GM21528 (cell line): Measurements from ENCODE around the gene MC1R.
"Not testable (repeated sequence)": the region's sequence is repeated elsewhere in the genome, so short reads cannot be mapped to it uniquely, and the experiment has no call there.

ENCODE experiments used
- ATAC-seq: cut with Tn5 transposase; IDR thresholded peaks from one replicate; pipeline ENCODE4 v1.9.1; 2021; ENCODE audit warnings: mild to moderate bottlenecking, moderate library complexity; ENCODE audit not compliant: unreplicated experiment, low FRiP score

MC1R gene

DNA sequence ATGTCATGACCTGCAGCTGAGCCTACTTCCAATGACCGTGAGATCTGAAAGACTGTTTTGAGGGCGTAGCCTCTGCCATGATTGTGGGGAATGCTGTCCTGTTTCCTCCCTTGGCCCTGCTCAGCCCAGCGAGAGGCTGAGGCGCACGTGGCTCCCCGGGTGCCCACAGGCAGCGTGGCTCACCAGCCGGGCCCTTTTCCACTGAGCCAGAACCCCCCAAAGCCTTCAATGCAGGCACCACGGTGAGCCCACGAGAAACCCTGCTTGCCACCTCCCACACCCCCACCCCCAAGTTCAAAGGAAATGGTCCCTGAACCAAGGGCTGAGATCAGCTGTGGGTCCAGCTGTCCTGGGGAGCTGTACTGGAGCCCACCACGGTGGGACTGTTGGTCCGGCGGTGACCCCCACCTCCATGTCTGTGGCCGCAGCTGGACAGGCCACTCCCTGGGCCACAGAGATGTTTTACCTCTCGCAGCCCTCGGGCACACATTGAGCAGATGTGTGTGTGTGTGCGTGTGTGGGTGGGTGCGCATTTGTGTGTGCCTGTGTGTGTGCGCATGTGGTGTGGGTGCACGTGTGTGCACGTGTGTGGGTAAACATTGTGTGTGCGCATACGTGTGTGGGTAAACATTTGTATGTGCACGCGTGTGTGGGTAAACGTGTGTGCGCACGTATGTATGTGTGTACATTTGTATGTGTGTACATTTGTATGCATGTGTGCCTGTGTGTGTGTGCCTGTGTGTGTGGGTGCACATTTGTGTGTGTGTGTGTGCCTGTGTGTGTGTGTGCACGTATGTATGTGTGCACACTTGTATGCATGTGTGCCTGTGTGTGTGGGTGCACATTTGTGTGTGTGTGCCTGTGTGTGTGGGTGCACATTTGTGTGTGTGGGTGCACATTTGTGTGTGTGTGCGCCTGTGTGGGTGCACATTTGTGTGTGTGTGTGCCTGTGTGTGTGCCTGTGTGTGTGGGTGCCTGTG, 5.0 kb upstream of the MC1R start:
- ATAC-seq: no peak

DNA sequence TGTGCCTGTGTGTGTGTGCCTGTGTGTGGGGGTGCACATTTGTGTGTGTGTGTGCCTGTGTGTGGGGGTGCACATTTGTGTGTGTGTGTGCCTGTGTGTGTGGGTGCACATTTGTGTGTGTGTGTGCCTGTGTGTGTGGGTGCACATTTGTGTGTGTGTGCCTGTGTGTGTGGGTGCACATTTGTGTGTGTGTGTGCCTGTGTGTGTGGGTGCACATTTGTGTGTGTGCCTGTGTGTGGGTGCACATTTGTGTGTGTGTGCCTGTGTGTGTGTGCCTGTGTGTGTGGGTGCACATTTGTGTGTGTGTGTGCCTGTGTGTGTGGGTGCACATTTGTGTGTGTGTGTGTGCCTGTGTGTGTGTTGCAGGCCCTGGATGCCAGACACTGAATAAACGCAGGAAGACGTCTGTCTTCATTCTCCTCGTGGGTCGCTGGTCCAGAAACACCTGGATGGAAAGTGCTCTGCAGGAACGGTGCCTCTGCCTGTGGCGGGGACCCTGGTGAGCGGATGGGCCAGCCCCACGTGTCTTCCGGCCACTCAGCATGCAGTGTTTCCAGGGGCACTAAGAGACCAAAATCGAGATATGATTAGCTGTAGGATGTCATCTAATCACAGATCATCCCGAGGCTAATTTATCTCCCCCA, 3.9 kb upstream of the MC1R start:
- not testable (repeated sequence) for ATAC-seq

DNA sequence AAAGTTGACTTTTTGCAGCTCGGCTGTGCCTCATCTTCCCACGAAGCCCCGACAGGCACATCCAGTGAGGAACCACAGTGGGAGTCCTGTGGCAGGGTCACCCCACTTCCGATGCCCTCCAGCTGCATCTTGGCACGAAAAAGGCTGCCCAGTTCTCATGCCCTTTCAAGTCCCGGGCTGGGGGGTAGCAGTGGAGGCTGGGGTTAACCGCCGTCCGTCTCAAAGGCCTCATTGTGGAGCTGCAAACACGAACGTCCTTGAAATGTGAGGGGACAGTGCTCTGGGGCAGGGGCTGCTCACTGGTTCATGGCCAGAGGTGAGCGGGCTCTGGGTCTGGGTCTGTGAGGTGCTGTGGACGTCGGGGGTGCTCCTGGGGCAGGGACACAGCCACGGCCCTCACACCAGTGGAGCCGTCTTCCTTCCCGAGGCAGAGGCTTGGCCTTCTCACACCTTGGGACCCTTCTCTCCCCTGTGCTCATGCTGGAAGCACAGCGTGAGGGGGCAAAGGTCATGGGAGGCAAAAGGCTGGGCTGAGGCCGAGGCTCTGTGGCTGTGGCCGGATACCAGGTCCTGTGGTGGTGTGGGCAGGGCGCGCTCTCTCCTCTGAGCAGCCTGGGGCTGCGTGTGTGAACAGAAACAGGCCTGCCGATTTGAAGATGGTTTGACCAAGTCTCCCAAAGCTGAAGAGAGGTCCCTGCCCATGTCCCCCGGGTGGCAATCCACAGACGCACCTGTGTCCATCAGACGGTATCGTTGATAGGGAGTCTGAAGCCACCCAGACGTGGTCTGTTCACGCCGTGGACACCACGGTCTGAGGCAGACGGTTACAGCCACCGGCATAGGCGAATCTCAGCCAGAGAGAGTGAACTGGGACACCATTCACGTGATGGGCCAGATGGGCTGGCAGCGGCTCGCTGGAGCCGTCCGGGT, 3.1 kb upstream of the MC1R start:
- no peak for ATAC-seq

DNA sequence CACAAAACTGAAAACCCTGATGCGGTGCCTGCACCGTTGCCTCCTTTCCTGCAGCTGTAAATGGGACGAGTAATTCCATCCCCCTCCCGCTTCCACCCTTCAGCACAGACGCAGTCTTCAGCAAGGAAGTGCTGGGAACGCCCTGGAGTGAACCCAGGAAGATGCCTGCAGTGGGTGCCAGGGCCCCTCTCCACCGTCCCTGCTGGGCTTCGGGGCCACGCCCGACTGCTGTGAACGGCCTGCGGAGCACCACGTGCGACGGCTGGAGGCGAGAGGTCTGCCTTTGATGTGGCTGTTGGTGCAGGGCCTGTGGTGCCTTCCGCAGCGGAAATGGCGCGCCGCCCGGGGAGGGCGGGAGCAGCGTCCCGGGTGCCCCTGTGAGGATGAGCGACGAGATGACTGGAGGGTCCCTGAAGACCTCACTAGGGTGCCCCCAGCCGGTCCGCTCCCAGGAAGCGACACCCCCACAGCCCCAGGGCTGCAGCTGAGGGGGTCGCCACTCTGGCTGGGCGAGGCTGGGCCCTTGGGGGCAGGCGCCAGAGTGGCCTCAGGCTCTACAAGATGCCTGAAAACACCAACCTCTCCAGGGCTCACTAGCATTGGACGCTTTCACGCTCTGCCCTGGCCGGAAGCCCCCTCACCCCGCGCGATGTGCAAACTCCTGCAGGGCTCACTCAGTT, 749 bp upstream of the MC1R start:
- ATAC-seq: peak; percentile 72

DNA sequence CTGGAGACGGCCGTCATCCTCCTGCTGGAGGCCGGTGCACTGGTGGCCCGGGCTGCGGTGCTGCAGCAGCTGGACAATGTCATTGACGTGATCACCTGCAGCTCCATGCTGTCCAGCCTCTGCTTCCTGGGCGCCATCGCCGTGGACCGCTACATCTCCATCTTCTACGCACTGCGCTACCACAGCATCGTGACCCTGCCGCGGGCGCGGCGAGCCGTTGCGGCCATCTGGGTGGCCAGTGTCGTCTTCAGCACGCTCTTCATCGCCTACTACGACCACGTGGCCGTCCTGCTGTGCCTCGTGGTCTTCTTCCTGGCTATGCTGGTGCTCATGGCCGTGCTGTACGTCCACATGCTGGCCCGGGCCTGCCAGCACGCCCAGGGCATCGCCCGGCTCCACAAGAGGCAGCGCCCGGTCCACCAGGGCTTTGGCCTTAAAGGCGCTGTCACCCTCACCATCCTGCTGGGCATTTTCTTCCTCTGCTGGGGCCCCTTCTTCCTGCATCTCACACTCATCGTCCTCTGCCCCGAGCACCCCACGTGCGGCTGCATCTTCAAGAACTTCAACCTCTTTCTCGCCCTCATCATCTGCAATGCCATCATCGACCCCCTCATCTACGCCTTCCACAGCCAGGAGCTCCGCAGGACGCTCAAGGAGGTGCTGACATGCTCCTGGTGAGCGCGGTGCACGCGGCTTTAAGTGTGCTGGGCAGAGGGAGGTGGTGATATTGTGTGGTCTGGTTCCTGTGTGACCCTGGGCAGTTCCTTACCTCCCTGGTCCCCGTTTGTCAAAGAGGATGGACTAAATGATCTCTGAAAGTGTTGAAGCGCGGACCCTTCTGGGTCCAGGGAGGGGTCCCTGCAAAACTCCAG, 1.1 kb downstream of the MC1R start:
- ATAC-seq: no peak

DNA sequence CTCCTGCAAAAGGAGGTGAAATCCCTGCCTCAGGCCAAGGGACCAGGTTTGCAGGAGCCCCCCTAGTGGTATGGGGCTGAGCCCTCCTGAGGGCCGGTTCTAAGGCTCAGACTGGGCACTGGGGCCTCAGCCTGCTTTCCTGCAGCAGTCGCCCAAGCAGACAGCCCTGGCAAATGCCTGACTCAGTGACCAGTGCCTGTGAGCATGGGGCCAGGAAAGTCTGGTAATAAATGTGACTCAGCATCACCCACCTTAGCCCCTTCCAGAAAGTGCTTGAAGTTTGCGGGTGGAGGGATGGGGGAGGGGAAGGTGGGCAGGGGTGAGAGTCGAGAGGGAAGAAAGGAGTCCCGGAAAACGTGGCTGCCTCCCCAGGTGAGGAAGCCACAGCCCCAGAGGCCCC, 2.1 kb downstream of the MC1R start:
- no peak for ATAC-seq

DNA sequence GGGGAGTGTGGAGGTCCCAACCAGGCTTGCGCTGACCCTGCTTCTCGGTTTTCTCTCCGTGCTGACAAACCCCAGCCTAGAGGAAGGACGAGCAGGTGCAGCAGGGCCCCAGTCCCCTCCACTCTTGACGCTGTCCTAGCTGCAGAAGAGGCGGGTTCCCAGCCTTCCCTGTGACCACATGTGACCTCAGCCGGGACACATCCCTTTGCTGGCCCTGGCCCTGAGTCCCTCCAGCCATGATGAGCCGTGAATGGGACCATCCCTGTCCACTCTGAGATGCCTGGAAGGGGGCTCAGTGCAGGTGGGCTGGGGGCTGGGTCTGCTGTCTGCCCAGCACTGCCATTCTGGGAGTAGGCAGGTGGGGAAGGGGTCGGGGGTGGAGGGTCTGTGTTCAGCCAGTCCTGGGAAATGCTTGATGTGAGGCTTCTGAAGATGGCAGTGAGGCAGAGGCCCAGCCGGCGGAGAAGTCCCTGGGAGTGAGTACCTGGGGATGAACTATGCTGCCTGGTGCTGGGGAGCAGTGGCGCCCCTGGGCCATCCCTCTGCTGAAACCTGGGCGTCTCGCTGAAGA, 2.6 kb downstream of the MC1R start:
- no peak for ATAC-seq

DNA sequence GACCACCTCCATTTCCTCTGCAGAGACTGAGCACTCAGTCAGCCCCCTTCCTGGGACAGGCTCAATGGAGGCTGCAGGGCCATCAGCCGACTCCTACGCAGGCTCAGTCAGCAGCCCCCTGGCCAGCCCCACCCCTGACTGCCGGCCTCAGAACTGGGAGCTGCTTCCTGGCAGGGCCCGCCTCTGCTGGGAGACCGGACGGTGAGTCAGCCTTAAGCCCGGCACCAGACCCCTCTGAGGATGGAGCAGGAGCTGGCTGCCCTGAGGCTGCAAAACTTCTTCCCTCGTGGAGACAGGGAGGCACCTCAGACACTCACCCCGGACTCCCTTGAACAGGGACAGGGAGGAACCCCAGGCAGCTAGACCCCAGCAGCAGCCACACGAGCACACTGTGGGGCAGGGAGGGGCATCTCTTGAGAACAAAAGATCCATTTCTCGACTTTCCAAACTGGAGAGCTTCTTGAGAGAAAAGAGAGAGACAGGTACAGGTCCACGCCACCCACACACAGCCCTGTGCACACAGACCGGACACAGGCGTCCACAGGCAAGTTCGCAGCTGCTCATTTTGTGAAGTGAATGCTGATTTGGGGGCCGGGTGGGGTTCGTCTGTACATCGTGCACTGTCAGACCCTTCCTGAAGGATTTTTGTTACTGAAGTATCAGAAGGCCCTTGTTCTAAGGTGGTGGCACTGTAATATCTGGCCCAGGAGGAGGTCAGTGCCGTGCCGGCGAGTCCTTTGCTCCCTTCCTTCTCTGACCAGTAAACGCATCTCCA, 3.2 kb downstream of the MC1R start:
- ATAC-seq: no peak

DNA sequence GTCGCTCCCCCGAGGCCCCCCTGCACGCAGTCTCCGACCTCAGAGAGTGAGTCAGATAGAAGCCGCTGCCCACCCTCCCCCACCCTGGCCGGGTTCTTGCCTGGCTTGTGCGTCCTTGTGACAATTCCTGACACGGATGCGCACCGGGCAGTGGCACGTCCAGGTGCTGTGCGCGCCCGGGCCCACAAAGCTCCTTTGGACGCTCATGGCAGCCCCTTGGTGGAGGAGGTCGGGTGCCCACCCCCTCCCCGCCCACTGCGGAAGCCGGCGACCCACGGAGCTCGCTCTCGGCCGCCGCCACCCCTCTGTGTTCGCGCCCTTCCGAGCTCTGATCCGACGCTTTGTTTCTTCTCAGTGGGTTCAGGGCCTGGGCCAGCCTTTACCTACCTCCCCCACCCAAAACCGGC, 3.8 kb downstream of the MC1R start:
- no peak for ATAC-seq

DNA sequence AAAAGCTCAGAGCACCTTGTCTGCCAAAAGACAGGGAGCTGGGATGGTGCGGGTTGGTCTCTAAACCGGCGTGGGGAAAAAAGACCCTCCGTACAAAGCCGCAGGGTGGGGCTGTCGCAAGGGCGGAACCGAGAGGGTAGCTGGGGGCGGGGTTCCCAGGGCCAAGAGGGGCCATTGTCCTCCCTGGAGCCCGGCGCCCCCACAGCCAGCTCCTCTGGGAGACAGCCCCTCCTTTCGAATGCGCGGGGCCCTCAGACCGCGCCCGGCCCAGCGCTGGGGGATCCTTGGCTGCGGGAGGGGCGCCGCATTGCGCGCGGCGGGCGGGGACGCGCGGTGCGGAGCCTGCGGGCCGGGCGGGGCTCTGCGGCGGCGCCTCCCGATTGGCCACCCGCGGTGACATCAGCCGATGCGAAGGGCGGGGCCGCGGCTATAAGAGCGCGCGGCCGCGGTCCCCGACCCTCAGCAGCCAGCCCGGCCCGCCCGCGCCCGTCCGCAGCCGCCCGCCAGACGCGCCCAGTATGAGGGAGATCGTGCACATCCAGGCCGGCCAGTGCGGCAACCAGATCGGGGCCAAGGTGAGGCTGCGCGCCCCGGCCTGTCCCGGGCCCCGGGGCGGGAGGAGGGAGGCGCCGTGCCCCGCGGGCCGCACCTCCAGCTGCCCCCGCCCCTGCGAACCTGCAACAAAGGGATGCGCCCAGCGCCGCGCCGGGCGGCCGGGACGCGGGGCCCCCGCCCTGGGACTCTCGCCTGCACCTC, 4.4 kb downstream of the MC1R start, which contains the start of gene TUBB3:
TSS of gene TUBB3 (plus strand) at position 459 of the 756 bp plus-strand sequence. CDS start at position 519, 60 bp downstream.
- ATAC-seq: no peak

DNA sequence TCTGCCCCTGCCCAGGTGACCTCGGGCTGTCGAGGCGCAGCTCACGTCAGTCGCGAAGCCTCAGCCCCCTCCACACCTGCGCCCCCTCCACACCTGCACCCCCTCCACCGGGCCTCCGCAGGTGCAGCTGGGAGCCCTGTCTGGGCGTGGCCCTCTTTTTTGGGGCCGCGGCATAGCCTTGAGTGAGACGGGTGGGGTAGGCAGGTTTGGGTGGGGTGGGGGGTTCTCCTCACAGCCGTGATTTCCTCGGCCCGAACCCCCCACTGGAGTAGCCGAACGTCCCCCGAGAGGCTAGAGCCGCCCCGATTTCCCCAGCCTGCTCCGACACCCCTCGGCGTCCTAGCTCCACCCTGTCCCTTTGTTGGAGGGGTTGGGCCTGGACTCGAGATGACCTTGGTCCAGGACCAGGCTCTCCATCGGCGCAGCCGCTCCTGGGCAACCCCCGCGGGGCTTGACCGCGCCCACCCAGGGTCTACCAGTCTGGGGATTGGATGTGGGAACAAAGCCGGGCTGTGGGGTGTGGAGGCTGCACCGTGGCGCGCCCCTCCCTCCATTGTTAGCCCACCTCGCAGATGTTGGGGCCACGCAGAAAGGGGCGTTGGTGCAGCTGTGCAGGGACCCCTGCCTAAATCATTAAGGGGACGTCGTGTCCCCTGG, 5.1 kb downstream of the MC1R start:
- no peak for ATAC-seq

DNA sequence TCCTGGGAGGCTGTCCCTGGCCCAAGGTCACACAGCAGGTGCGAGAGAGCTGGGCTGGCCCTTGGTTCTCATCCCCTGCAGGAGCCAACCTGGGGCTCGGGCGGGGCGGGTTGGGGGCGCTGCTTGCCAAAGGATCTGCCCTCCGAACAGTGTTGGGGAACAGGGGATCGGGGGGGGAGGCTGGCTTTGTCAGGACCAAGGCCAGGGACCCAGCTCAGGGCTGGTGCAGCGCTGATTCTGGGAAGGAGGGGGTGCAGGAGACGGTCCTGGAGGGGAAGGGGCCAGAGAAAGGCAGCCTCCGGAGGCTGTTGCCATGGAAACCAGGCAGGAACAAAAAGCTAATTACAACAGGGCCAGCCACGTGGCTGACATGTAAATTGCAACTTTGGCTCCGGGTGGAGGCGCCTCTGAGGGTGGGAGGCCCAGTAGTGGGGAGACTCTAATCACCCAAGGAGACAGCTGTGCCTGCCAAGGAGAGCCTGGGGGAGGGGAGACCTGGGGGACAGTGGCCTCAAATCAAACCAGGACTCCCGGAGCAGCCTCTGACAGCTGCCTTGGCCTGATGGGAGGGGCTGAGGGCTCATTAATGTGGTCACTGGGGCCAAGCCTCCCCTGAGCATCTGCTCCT, 5.7 kb downstream of the MC1R start:
- no peak for ATAC-seq

DNA sequence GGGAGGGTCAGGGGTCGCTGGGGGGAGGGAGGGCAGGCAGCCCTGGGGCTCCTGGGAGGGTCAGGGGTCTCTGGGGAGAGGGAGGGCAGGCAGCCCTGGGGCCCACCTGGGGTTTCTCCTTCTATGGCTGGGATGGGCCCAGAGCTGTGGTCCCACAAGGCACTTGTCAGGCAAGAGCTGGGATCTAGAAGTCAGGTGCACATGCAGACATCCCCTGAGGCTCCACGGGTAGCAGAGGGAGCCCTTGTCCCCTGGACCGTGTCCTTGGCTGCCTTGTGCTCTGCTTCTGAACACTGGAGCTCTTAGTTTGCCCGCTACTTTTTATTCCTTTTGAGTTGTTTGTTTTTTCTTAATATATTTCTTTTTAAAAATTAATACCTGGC, 6.3 kb downstream of the MC1R start:
- ATAC-seq: no peak

DNA sequence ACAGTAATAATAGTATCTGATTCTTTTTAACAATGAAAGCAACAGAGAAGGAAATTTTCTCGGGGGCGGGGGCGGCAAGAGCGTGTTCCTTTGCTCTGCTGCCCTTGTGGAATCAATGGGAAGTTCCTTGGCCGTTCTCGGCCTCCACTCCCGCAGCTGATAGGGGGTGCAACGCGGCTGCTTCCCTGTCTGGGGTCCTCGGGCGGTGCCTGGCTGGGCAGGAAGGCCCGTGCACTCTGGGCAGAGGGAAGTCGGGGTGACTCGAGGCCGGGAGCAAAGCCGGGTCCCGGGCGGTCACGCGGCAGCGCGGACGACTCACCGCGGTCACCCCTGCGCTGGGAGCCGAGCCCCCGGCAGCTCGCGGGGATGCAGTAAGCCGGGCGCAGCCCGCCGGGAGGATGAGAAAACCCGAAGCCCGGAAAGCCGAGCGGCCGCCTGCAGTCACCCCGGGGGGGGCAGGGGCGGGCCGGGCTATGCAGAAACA, 7.0 kb downstream of the MC1R start:
- no peak for ATAC-seq

DNA sequence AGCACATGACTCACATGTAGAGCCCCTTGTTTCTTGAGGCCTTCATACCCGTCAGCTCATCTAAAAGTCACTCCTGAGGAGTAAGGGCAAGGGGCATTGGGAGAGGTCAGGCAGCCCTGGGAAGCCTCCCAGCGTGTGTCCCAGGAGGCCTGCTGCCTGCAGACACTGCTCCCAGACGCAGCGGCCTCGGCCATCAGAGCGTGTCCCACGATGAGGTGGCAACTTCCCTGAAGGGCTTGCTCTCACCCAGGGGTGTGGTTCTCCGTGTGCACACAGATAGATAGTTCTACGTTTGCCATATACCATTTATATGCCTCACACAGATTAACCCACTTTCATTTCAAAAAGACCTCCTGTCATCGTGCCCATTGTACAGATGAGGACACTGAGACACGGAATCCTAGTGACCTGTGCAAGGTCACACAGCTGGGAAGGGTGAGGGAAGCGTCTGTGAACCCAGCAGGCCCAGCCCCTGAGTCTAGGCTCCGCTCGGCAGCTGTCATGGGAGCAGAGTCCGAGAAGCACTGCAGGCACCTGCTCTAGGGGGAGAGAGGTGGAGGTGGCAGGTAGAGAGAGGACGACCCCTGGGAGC, 12.7 kb downstream of the MC1R start:
- no peak for ATAC-seq

DNA sequence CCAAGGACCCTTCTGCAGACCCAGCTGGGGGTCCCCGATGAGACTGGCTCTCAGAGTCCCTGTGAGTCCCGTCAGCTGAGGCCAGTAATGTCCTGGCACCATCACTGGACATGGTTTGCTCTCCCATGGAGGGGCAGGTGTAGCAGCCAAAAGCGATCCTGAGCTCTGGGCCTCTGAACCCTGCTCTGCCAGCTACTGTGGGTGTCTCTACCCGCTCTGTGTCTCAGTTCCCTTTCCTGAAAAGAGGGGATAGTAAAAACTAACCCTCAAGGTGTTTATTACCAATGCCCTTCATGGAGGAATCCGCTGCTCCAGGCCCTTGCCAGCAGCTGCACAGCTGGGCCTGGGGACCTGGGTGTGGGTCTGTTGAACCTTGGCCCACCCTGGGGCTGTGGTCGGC, 13.3 kb downstream of the MC1R start:
- no peak for ATAC-seq
